HG02623 (cell line): ENCODE measurements around the gene ZNF646.

Source experiments
- ATAC-seq: cut with Tn5 transposase; IDR thresholded peaks from one replicate; pipeline ENCODE4 v1.9.1; 2021; ENCODE audit warnings: moderate library complexity; ENCODE audit not compliant: unreplicated experiment

ZNF646 gene

DNA sequence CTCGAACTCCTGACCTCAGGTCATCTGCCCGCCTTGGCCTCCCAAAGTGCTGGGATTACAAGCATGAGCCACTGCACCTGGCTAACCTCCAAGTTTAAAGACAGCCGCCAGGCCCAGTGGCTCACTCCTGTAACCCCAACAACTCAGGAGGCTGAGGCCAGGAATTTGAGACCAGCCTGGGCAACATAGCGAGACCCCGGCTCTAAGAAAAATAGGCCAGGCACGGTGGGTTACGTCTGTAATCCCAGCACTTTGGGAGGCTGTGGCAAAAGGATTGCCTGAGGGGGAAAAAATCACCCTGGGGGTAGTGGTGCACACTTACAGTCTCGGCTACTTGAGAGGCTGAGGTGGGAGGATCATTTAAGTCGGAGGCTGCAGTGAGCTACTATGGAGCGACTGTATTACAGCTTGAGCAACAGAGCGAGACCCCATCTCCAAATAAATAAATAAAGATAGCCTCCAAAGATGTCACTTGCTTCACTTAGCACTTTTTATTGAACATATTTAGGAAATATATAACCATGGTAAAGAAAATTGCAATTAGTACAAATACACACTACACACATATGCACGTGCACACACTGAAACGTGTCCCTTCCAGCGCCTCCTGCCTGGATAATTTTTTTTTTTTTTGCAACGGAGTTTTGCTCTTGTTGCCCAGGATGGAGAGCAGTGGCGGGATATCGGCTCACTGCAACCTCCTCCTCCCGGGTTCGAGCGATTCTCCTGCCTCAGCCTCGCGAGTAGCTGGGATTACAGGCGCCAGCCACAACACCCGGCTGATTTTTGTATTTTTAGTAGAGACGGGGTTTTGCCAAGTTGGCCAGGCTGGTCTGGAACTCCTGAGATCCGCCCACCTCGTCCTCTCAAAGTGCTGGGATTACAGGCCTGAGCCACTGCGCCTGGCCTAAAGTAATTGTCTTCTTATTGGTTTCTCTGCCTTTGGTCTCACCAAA lies 32.6 kb downstream of the ZNF646 start:
- ATAC-seq = no peak

DNA sequence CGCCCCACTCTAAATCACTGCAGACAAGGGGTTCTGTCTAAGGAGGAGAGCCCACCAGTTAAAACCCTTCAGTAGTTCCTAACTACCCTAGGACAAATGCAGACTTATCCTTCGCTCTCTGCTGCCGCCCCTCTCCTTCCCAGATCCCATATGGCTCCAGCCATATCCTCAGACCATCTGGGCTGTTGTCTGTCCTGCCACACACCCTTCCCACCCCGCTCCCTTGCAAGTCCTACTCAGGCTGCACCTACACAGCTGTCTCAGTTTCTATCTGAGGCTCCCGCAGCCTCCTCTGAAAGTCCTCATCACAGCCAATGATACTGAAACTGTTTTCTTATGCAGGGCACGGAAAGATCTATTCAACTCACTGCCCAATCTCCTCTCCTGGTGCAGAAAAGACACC lies 33.2 kb downstream of the ZNF646 start:
- ATAC-seq = no peak

DNA sequence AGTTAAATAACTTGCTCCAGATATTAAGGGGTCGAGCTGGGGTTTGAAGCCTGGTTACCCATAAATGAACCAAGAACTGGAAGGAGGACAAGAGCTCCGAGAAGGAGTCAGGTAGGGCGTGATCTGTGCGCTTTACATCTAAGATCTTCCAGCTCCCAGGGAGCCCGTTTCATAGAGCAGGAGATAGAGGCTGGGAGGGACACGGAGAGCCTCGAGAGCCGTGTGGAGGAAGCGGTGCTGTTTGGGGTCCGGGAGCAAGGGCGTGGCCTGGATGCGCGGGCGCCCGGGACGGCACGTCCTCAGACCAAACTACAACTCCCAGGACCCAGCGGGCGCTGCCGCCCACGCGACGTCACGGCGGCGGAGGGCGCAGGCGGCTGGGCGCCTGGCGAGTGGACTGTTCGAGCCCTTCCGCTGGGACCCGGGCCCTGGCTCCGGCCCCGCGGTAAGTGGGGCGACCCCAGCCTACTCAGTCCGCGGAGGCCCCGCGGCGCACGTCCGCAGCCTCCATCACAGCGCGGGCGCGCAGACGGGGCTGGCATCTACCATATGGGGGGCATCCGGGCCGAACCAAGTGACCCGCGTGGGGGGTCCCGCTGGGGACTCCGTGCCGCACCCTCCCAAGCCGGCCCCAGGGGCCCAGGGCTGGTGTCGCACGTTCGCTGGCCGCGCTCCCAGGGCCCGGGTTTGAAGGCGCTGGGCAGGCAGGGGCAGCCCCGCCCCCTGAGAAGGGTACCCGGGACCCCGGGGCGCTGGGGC lies 34.0 kb downstream of the ZNF646 start, which contains the start of gene BCKDK:
Gene BCKDK (plus strand): TSS at position 352 of the 759 bp plus-strand sequence. CDS start 838 bp downstream, outside the sequence.
- ATAC-seq = peak; percentile 78

DNA sequence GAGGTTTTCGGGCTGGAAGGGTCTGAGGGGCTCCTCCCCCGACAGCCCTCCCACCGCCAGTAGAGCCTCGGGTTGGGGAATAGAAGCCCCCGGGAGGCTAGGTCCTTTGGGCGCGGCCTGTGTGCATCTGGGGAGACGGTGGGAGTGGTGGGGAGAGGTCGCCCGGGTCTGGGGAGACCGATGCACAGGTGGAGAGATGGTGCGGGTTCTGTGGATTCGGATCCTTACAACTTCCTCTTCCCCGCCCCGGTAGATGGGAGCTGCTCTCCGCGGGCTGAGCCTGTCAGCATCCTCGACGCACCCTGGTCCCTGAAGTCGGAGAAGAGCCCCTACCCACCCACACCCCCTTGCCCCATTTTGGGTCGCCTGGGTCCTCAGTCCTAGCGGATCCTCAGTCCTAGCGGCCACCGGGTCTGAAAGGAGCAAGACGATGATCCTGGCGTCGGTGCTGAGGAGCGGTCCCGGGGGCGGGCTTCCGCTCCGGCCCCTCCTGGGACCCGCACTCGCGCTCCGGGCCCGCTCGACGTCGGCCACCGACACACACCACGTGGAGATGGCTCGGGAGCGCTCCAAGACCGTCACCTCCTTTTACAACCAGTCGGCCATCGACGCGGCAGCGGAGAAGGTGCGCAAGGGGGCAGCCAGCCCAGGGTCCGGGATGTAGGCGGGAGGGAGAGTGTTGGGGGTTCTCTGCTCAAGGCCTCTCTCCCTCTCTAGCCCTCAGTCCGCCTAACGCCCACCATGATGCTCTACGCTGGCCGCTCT lies 34.8 kb downstream of the ZNF646 start:
- ATAC-seq = no peak

DNA sequence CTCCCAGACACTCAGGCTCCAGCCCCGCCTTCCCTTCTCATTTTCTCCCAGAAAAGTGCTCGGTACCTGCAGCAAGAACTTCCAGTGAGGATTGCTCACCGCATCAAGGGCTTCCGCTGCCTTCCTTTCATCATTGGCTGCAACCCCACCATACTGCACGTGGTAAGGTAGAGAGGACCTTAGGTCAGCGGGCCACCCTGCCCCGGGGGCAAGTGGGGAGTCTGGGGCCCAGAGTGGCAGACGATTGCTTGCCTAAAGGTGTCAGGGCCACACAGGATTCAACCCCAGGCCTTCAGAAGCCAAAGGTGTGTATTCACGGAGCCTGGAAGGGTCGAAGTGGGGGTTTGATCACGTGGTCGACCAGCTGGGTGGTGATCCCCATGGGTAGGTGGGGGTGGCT lies 35.4 kb downstream of the ZNF646 start:
- ATAC-seq = no peak

DNA sequence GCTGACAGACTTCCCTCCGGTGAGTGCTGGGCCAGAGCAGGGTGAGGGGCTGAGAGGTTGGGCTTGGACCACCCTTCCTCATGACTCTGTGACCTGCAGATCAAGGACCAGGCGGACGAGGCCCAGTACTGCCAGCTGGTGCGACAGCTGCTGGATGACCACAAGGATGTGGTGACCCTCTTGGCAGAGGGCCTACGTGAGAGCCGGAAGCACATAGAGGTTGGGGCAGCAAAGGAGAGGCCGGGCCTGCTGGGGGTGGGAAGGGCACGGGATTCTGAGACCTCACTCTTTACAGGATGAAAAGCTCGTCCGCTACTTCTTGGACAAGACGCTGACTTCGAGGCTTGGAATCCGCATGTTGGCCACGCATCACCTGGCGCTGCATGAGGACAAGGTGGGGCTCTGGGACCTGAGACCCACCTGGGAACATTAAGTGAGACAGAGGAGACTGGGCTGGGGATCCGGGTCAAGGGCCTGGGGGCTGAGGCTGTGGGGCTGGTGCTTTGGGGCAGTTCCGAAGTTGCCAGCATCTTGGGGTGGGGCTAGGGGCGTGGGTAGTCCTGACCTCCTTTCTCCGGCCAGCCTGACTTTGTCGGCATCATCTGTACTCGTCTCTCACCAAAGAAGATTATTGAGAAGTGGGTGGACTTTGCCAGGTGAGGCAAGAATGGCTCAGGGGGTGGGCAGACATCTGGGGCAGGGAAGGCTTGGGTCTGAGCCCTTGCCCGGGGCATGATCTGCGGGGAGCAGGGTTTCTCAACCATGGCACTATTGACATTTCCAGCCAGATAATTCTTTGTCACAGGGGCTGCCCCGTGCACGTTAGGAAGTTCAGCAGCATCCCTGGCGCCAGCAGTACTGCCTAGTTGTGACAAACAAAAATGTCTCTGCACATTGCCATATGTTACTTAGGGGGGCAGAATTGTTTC lies 36.1 kb downstream of the ZNF646 start:
- no peak for ATAC-seq

DNA sequence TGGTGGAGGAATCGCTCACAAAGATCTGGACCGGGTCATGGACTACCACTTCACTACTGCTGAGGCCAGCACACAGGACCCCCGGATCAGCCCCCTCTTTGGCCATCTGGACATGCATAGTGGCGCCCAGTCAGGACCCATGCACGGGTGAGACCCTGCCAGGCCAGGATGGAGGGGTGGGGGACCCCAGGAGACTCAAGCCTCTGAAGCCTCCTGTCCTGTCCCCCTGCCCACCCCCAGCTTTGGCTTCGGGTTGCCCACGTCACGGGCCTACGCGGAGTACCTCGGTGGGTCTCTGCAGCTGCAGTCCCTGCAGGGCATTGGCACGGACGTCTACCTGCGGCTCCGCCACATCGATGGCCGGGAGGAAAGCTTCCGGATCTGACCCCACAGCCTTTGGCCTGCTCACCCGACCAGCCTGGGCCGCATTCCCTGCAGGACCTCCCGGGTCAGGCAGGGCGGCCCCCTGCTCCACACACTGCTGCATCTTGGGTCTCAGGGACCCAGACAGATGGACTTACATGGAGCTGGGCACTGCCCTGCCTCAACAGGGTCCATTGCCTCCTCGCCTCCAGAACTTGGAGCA lies 37.8 kb downstream of the ZNF646 start:
- ATAC-seq = no peak

DNA sequence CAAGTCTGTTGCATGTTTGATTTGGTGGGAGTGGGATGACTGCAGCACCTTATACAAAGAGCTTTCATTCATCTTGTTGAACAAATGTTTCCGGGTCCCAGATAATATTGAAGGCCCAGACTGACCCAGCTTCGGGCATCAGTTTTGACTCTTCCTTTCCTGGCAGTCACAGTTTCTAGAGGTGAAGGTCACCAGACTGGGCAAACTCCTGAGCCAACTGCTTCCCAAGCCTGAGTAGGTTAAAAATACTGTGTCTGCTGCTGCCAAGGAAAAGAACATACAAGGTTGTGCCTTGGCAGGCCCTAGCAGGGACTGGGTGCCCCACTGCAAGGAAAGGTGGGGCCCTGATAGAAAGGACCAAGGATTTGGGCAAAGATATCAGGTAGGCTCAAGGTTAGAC lies 38.5 kb downstream of the ZNF646 start:
- ATAC-seq = no peak

DNA sequence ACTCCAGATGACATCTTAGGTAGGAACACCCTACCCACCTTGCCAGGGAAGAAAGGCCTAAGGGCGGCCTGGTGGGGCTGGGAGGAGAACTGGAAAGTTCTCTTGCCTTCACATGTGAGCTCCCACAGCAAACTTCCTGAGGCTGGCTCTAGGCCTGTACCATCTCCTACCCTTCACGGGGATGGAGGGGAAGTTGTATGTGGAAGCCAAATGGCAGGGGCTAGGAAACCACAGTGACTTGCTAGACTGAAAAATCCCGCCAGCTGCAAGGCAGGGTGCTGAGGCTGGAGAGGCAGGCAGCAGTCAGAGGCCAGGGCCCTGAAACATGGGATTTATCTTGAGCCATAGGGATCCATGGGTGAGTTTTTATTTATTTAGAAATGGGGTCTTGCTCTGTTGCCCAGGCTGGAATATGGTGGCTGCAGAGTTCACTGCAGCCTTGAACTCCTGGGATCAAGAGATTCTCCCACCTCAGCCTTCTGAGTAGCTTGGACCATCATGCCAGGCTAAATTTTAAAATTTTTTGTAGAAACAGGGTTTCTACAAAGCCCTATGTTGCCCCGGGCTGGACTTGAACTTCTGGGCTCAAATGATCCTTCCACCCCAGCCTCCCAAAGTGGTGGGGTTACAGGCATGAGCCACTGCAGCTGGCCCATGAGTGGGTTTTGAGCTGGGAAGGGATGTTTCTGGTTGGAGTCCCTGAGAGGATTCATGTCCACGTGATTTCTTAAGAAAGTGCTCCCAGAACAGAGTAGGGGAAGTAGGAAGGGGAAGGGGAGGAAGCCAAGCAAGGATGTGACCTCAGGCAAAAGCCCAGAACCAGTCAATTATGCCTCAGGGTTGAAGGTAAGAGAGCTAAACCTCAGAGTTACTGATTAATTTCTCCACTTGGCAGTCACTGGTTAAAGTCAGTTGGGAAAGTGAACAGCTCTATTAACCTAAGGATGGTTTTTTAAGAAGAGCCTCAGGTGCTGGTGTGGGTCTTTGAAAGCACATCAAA lies 39.2 kb downstream of the ZNF646 start:
- ATAC-seq = no peak

DNA sequence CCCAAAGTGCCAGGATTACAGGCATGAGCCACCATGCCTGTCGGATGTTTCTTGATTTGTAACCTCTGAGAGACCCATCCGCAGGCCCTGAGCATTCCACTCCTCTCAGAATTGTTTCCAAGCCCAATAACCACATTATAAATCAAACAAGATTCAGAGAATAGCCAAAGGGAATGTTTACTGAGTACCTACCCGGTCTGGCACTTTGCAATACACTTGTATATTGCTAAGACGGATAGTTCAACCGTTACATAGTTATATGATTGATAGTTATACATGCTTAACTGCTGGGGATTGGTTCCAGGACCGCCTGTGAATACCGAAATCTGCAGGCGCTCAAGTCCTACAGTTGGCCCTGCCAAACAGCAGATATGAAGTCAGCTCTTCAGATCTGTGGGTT lies 40.2 kb downstream of the ZNF646 start:
- ATAC-seq = no peak

DNA sequence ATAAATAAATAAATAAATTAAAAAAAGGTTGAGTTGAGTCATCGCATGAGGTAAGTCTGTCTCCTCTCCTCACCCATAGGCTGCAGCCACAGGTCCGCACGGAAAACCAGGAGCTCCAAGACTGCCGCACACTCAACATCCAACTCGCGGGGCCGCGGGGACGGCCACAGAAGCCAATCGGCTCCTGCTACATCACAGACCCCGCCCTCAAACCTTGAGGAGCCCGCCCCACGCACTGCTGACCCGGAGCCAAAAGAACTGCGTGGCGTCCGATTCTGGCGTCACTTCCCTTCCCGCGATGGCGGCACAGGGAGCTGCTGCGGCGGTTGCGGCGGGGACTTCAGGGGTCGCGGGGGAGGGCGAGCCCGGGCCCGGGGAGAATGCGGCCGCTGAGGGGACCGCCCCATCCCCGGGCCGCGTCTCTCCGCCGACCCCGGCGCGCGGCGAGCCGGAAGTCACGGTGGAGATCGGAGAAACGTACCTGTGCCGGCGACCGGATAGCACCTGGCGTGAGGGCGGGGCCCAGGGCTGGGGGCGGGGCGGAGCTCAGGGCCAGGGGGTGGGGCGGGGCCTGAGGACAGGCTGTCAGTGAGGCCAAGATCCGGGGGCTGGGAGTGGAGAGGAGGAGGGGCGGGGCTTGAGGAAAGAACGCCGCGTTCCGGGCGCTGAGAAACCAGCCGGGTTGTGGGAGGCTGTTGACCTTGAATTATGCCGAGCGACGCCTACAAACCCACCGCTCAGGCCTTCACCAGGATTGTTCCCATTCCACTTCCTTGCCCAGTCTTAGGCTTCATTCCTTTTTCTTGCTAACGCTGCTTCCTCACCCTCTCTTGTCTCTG lies 43.4 kb downstream of the ZNF646 start, which contains the start of gene KAT8:
Gene KAT8 (plus strand): TSS at position 281 of the 839 bp plus-strand sequence. CDS start 18 bp downstream, at position 299.
- ATAC-seq = peak; percentile 84

DNA sequence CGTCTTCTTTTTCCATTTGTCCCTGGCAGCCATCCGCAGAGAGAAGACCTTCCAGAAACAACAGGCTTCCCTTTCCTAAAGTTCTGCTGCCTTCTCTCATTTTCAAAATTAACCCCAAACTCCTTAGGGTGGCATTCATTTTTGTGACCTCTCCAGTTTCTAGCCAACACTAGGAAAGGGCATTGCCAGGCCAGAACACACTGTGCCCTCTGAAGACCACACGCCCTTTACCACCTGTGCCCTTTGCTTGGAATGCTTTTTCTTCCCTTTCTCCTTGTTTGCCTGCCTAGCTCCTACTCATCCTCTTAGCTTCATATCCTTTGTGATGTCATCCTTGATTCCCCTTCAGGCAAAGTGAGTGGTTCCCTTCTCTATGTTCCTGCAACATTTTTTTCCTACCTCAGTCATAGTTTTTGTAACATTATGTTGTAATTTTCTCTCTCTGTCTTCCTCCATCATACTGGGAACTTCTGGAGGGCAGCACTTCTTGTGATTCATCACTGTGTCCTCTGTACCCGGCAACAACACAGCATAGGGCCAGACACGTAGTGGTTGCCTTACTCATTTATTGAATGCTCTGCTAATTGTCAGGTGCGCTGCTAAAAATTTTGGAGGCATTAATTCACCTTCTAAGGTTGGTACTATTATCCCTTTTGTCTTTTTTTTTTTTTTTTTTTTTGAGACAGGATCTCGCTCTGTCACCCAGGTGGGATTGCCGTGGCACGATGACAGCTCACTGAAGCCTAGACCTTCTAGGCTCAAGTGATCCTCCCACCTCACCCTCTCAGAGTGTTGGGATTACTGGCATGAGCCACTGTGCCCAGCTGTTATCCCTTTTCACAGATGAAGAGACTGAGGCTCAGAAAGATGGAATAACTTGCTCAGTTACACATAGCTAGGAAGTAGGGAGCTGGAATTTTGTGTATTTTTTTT lies 44.3 kb downstream of the ZNF646 start:
- ATAC-seq = no peak

DNA sequence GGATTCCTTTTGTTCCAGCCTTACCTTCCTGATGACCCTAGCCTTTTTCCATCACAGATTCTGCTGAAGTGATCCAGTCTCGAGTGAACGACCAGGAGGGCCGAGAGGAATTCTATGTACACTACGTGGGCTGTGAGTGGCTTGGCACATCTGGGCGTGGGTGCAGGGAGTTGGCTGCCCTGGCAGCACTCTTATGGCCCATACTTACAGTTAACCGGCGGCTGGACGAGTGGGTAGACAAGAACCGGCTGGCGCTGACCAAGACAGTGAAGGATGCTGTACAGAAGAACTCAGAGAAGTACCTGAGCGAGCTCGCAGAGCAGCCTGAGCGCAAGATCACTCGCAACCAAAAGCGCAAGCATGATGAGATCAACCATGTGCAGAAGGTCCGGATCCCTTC lies 45.9 kb downstream of the ZNF646 start:
- no peak for ATAC-seq

DNA sequence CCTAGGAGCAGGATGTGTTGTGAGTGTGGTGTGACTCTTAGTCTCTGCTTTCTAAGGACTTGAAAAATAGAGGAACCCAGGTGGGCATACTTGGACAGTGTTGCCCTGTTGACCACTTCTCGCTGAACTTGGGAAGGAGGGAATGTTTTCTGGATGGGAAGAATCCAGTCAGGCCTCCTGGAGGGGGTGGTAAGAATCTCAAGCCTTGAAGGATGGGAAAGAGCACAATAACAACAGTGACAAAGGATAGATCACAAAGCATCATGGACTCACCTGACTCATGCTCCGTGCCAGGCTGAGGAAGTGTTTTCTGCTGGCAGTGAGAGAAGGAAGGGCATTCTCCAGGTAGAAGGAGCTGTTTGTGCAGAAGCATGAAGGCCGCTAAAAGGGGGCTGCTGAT lies 51.6 kb downstream of the ZNF646 start:
- ATAC-seq = no peak

DNA sequence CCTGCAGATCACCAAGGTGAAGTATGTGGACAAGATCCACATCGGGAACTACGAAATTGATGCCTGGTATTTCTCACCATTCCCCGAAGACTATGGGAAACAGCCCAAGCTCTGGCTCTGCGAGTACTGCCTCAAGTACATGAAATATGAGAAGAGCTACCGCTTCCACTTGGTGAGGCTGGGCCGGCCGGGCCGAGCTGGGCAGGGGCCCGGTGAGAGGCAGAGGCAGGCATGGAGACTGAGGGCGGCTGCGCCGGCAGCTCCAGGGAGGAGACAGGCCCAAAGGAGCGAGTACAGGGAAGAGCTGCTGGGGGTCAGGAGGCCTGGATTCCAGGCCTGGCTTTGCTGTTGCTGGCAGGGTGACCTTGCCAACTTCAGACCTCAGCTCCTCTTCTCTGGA lies 53.0 kb downstream of the ZNF646 start:
- no peak for ATAC-seq
